Measurements from ENCODE around the gene RAB7A. TPM values are rescaled to one million over a fixed set of nuclear protein-coding genes. Genes with fewer than 3 reads are reported as not detected.
A peak's percentile ranks its signal among the peaks of the same experiment; 100 is the strongest.

RAB7A gene
- polyA plus RNA-seq, 3 donors = 192 to 261 (median 223) TPM

GRCh38 chr3:128794770-128795649 is 69.0 kb downstream of the RAB7A start:
- no peak overlapping the region for H3K4me2 ChIP-seq (replicated peaks; ENCODE audit: extremely low read depth, low read length, poor library complexity, severe bottlenecking)
- H3K4me1 ChIP-seq (ENCODE audit: control insufficient read depth in 1 of 2, insufficient read depth in 2 of 2, low read length in 2 of 2) = peaks cover 8 to 18% of the 10 kb centered on the region in 2 donors
- no peak overlapping the region for H2AFZ ChIP-seq (ENCODE audit: insufficient read depth, low read depth, low read length, poor library complexity, severe bottlenecking)
- Mint-ChIP-seq H3K4me1 (peaks cover 38% of the 10 kb centered on the region), H3K9me3 (no peaks in the 10 kb centered on the region), H3K27ac (peak overlapping the region; percentile 49 to 83 (median 72)), H3K4me3 (no peak overlapping the region), H3K27me3 (ENCODE audit: low read depth in 3 of 3) (peaks cover 0 to 1% (median 0%) of the 10 kb centered on the region in 3 donors), H3K36me3 (peaks cover 42 to 46% of the 10 kb centered on the region in 2 donors)
- H3K27me3 ChIP-seq (ENCODE audit: control insufficient read depth in 2 of 2, insufficient read depth in 2 of 2, low read length in 2 of 2) = no peaks in the 10 kb centered on the region
- H3K27ac ChIP-seq (ENCODE audit: low read depth in 1 of 2, low read length in 2 of 2) = peak overlapping the region in 1 of 2 donors; percentile 71
- no peak overlapping the region for H3K9ac ChIP-seq (ENCODE audit: insufficient read depth, low read length, poor library complexity, severe bottlenecking)
- H4K20me1 ChIP-seq (ENCODE audit: insufficient read depth, low read length) = peaks cover 90% of the 10 kb centered on the region
- H3K36me3 ChIP-seq (replicated peaks in 1 of 2; ENCODE audit: control insufficient read depth in 1 of 2, insufficient read depth in 2 of 2, low read length in 2 of 2) = peaks cover 41 to 43% of the 10 kb centered on the region in 2 donors
- peak; percentile 57 to 68 (median 57) for DNase-seq
- H3K79me2 ChIP-seq (ENCODE audit: insufficient read depth, low read length) = peaks cover 98% of the 10 kb centered on the region
- H3K4me3 ChIP-seq (replicated peaks in 1 of 3; ENCODE audit: low read depth in 2 of 3, low read length in 3 of 3) = no peak overlapping the region
- TF ChIP-seq CTCF (IDR thresholded peaks at IDR 0.05) = peak; percentile 88
- WGBS (ENCODE audit: insufficient coverage) = 53% methylated on average over 2 of the region's 8 CpGs
- H3K9me3 ChIP-seq (replicated peaks in 1 of 2; ENCODE audit: control insufficient read depth in 1 of 2, insufficient read depth in 1 of 2, low read length in 2 of 2) = no peaks in the 10 kb centered on the region
- intact Hi-C loops (cut with micrococcal nuclease) = loop anchor here (1.0 to 10.0 kb wide), 4 partner anchors 11 to 180 kb away; no protein-coding TSS in a partner anchor

GRCh38 chr3:128799653-128800052 is 73.7 kb downstream of the RAB7A start:
- TF ChIP-seq CTCF (IDR thresholded peaks at IDR 0.05) = no peak
- Mint-ChIP-seq H3K36me3 (peaks cover 61 to 66% of the 10 kb centered on the region in 2 donors), H3K27me3 (ENCODE audit: low read depth in 3 of 3) (no peaks in the 10 kb centered on the region), H3K4me1 (peaks cover 49% of the 10 kb centered on the region), H3K9me3 (no peaks in the 10 kb centered on the region), H3K4me3 (no peak overlapping the region), H3K27ac (peak overlapping the region in 3 of 7 donors; percentile 62 to 76 (median 65))
- no CpG with 5 or more reads among the region's 1 CpG for WGBS (ENCODE audit: insufficient coverage)
- Histone ChIP-seq H3K36me3 (replicated peaks in 1 of 2; ENCODE audit: control insufficient read depth in 1 of 2, insufficient read depth in 2 of 2, low read length in 2 of 2) (peaks cover 48 to 57% of the 10 kb centered on the region in 2 donors), H3K27ac (ENCODE audit: low read depth in 1 of 2, low read length in 2 of 2) (peak overlapping the region in 1 of 2 donors; percentile 28), H3K4me3 (replicated peaks in 1 of 3; ENCODE audit: low read depth in 2 of 3, low read length in 3 of 3) (no peak overlapping the region), H3K27me3 (ENCODE audit: control insufficient read depth in 2 of 2, insufficient read depth in 2 of 2, low read length in 2 of 2) (no peaks in the 10 kb centered on the region), H3K79me2 (ENCODE audit: insufficient read depth, low read length) (peaks cover 90% of the 10 kb centered on the region), H4K20me1 (ENCODE audit: insufficient read depth, low read length) (peaks cover 85% of the 10 kb centered on the region), H3K9me3 (replicated peaks in 1 of 2; ENCODE audit: control insufficient read depth in 1 of 2, insufficient read depth in 1 of 2, low read length in 2 of 2) (no peaks in the 10 kb centered on the region), H3K9ac (ENCODE audit: insufficient read depth, low read length, poor library complexity, severe bottlenecking) (no peak overlapping the region), H2AFZ (ENCODE audit: insufficient read depth, low read depth, low read length, poor library complexity, severe bottlenecking) (no peak overlapping the region), H3K4me2 (replicated peaks; ENCODE audit: extremely low read depth, low read length, poor library complexity, severe bottlenecking) (no peak overlapping the region), H3K4me1 (ENCODE audit: control insufficient read depth in 1 of 2, insufficient read depth in 2 of 2, low read length in 2 of 2) (peaks cover 39 to 41% of the 10 kb centered on the region in 2 donors)
- intact Hi-C loops (cut with micrococcal nuclease) = loop anchor here (5.0 to 10.0 kb wide), 3 partner anchors 115 to 185 kb away; no protein-coding TSS in a partner anchor
- no peak for DNase-seq

Measured in CD14-positive monocyte (primary cell).